Suprapubic skin (tissue), 4 donors: ENCODE data around the gene ST3GAL4. TPM values are rescaled to one million over a fixed set of nuclear protein-coding genes. Genes with fewer than 3 reads are reported as not detected.
"Not testable (repeated sequence)": the region's sequence is repeated elsewhere in the genome, so short reads cannot be mapped to it uniquely, and the experiment has no call there.

Source experiments
- DNase-seq, 2 donors: peaks; one replicate each; pipeline ENCODE4 v3.0.0-alpha.2; 2019; ENCODE audit warnings: low spot score in 2 of 2
- H3K27ac ChIP-seq: fragments of 200-600 bp; sonication (generic); one replicate; pipeline ENCODE4 v1.5.1; 2019
- H3K27me3 ChIP-seq: fragments of 200-600 bp; sonication (generic); one replicate; pipeline ENCODE4 v1.5.1; 2019
- H3K36me3 ChIP-seq: fragments of 200-600 bp; sonication (generic); one replicate; pipeline ENCODE4 v1.5.1; 2019
- H3K4me1 ChIP-seq: fragments of 200-600 bp; sonication (generic); one replicate; pipeline ENCODE4 v1.5.1; 2019
- H3K4me3 ChIP-seq: fragments of 200-600 bp; sonication (generic); one replicate; pipeline ENCODE4 v1.5.1; 2019; ENCODE audit warnings: mild to moderate bottlenecking
- H3K9me3 ChIP-seq: fragments of 200-600 bp; sonication (generic); one replicate; pipeline ENCODE4 v1.5.1; 2019
- EP300 ChIP-seq: sonication (generic); formaldehyde crosslinking; IDR thresholded peaks from one replicate; pipeline ENCODE4 v1.6.1; 2017; ENCODE audit warnings: antibody characterized with exemption
- POLR2A ChIP-seq, 2 donors: fragments of 450-650 bp; IDR thresholded peaks; one replicate each; pipeline ENCODE4 v1.6.1; 2017; ENCODE audit warnings: antibody characterized with exemption in 2 of 2, mild to moderate bottlenecking in 2 of 2, moderate library complexity in 2 of 2
- POLR2AphosphoS5 ChIP-seq, 3 donors: sonication (generic); formaldehyde crosslinking; IDR thresholded peaks; one replicate each; pipeline ENCODE4 v1.6.1; 2017; ENCODE audit warnings: antibody characterized with exemption in 3 of 3
- WGBS: methylation state at CpG from one replicate; pipeline ENCODE4 v1.1.5; 2018; 5-methylcytosine and 5-hydroxymethylcytosine counted together
- total RNA-seq, 4 donors: library from RNA; depleted of rRNA; stranded (reverse); fragments of >200 nt; gene quantifications; one replicate each; pipeline ENCODE4 v1.1.0, GENCODE V29; 2016
- TF ChIP-seq, protein P1 (sequence below), 2 donors: fragments of 200-600 bp in 1 of 2; fragments of 450-650 bp in 1 of 2; sonication (generic) in 1 of 2; IDR thresholded peaks; one replicate each; pipeline ENCODE4 v1.5.1; 2016 to 2019; ENCODE audit warnings: antibody characterized with exemption in 2 of 2, mild to moderate bottlenecking in 1 of 2, moderate library complexity in 1 of 2

ST3GAL4 gene
- total RNA-seq, 4 donors from 2014 or later: 23.6 to 30.9 (median 26.9) TPM

- no peak for TF ChIP-seq POLR2AphosphoS5 (IDR thresholded peaks at IDR 0.05)
- TF ChIP-seq, protein P1, sequence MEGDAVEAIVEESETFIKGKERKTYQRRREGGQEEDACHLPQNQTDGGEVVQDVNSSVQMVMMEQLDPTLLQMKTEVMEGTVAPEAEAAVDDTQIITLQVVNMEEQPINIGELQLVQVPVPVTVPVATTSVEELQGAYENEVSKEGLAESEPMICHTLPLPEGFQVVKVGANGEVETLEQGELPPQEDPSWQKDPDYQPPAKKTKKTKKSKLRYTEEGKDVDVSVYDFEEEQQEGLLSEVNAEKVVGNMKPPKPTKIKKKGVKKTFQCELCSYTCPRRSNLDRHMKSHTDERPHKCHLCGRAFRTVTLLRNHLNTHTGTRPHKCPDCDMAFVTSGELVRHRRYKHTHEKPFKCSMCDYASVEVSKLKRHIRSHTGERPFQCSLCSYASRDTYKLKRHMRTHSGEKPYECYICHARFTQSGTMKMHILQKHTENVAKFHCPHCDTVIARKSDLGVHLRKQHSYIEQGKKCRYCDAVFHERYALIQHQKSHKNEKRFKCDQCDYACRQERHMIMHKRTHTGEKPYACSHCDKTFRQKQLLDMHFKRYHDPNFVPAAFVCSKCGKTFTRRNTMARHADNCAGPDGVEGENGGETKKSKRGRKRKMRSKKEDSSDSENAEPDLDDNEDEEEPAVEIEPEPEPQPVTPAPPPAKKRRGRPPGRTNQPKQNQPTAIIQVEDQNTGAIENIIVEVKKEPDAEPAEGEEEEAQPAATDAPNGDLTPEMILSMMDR (IDR thresholded peaks at IDR 0.05): no peak
- TF ChIP-seq POLR2A (IDR thresholded peaks at IDR 0.05): no peak
- no peak for TF ChIP-seq EP300
- peaks cover 52% of the 10 kb centered on the region for H3K4me1 ChIP-seq
- 86% methylated on average over 13 of the region's 20 CpGs for WGBS
These were observed 28.2 kb downstream of the ST3GAL4 start for GRCh38 chr11:126383339-126384335.

DNA sequence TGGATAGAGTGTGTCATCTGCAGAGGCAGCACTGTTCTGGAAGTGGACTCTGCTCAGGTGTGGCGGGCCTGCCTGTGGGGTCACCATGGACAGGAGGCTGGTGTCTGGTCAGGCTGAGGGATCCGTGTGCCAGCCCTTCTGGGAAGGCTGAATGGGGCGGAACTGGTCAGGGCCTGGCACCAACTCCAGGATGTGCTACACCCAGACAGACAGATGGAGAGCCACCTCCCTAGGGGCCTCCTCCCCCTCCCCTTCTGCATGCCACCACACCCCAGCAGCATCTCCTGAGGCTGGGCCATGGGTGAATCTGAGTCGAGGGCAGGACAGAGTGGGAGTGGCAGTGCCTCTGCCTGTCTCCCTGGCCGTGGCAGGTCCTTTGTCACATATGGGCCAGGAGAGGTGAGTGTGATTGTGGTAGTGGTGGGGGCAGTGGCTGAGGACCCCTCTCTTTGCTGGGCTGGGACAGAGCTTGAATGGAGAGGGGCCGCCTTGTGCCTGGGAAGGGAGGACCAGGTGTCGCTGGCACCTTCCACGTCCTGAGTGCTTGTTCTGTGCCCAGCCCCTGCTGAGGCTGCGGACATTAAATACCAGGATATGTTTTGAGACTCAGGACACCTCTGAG lies 29.1 kb downstream of the ST3GAL4 start:
- no peaks in the 10 kb centered on the region for H3K27me3 ChIP-seq
- peaks cover 52% of the 10 kb centered on the region for H3K4me1 ChIP-seq
- peak in 1 of 2 donors; percentile 47 for DNase-seq
- no peaks in the 10 kb centered on the region for H3K9me3 ChIP-seq
- 93% methylated on average over 5 of the region's 9 CpGs for WGBS
- no peak overlapping the region for H3K27ac ChIP-seq
- no peak overlapping the region for H3K4me3 ChIP-seq
- TF ChIP-seq EP300: no peak
- no peak for TF ChIP-seq POLR2A (IDR thresholded peaks at IDR 0.05)
- TF ChIP-seq, protein P1 (IDR thresholded peaks at IDR 0.05): no peak
- TF ChIP-seq POLR2AphosphoS5 (IDR thresholded peaks at IDR 0.05): no peak
- no peaks in the 10 kb centered on the region for H3K36me3 ChIP-seq

More at GRCh38 chr11:126383339-126384335, 28.2 kb downstream of the ST3GAL4 start:
- no peaks in the 10 kb centered on the region for H3K9me3 ChIP-seq
- H3K27me3 ChIP-seq: no peaks in the 10 kb centered on the region
- no peak overlapping the region for H3K4me3 ChIP-seq
- H3K36me3 ChIP-seq: no peaks in the 10 kb centered on the region
- peak in 1 of 2 donors; percentile 56 for DNase-seq
- H3K27ac ChIP-seq: peak overlapping the region; percentile 56

- H3K4me3 ChIP-seq: no peak overlapping the region
- peaks cover 59% of the 10 kb centered on the region for H3K4me1 ChIP-seq
- H3K27me3 ChIP-seq: no peaks in the 10 kb centered on the region
- no peak for TF ChIP-seq POLR2AphosphoS5 (IDR thresholded peaks at IDR 0.05)
- TF ChIP-seq, protein P1 (IDR thresholded peaks at IDR 0.05): no peak
- no peak for TF ChIP-seq EP300
- TF ChIP-seq POLR2A (IDR thresholded peaks at IDR 0.05): no peak
- H3K9me3 ChIP-seq: no peaks in the 10 kb centered on the region
- WGBS: 70% methylated on average over 8 of the region's 8 CpGs
- peak overlapping the region; percentile 43 for H3K27ac ChIP-seq
- no peaks in the 10 kb centered on the region for H3K36me3 ChIP-seq
- peak in 1 of 2 donors; percentile 52 for DNase-seq
These were observed 30.7 kb downstream of the ST3GAL4 start for GRCh38 chr11:126385991-126386728.

DNA sequence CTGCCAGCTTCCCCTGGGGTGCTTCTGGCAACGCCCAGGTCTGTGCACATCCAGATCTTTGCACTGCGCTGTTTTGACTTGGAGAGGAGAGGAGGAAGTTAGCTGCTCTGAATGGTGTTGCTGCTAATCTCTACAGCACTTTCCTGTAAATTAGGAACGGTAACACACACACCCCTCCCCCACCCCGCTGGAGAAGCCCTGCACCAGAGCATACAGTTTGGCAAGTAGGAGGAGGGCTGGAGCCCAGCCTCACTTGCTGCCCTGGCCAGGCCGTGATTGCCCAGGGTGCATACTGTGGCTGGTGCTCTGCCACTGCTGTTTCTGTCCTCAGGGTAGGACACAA lies 31.2 kb downstream of the ST3GAL4 start:
- DNase-seq: peak in 1 of 2 donors; percentile 74
- H3K27ac ChIP-seq, H3K9me3 ChIP-seq: not testable (repeated sequence)

GRCh38 chr11:126387857-126388256 lies 32.4 kb downstream of the ST3GAL4 start:
- TF ChIP-seq POLR2A (IDR thresholded peaks at IDR 0.05): no peak
- TF ChIP-seq POLR2AphosphoS5 (IDR thresholded peaks at IDR 0.05): no peak
- TF ChIP-seq, protein P1 (IDR thresholded peaks at IDR 0.05): no peak
- H3K27ac ChIP-seq: no peak overlapping the region
- DNase-seq: no peak

More for the DNA sequence above, 31.2 kb downstream of the ST3GAL4 start:
- not testable (repeated sequence) for H3K4me3 ChIP-seq, H3K36me3 ChIP-seq, H3K27me3 ChIP-seq
- H3K4me1 ChIP-seq: peaks cover 64% of the 10 kb centered on the region
- 20% methylated on average over 4 of the region's 5 CpGs for WGBS

More at GRCh38 chr11:126387857-126388256, 32.4 kb downstream of the ST3GAL4 start:
- H3K9me3 ChIP-seq: no peaks in the 10 kb centered on the region
- H3K4me3 ChIP-seq: no peak overlapping the region
- peaks cover 70% of the 10 kb centered on the region for H3K4me1 ChIP-seq
- H3K27me3 ChIP-seq: no peaks in the 10 kb centered on the region
- WGBS: 52% methylated on average over 5 of the region's 5 CpGs
- H3K36me3 ChIP-seq: no peaks in the 10 kb centered on the region
